WERI-Rb-1 (cell line): ENCODE measurements around the gene SLC25A51.

ENCODE experiments used
- DNase-seq: peaks from one replicate; pipeline ENCODE4 v3.0.0-alpha.2; 2020
- H3K27ac ChIP-seq: fragments of 250-450 bp; sonication (Bioruptor Pico); 2 replicates; pipeline ENCODE4 v1.5.1; 2020; ENCODE audit warnings: mild to moderate bottlenecking, moderate library complexity
- H3K27me3 ChIP-seq: fragments of 250-450 bp; sonication (Bioruptor Pico); 2 replicates; pipeline ENCODE4 v1.5.1; 2021; ENCODE audit warnings: mild to moderate bottlenecking, low read depth, moderate library complexity; ENCODE audit not compliant: insufficient read depth, severe bottlenecking
- H3K36me3 ChIP-seq: fragments of 250-450 bp; sonication (Bioruptor Pico); 2 replicates; pipeline ENCODE4 v1.5.1; 2020; ENCODE audit warnings: mild to moderate bottlenecking, moderate library complexity
- H3K4me3 ChIP-seq: 2 replicates; pipeline ENCODE4 v1.5.1; 2011; ENCODE audit warnings: low read depth, mild to moderate bottlenecking, control low read depth, low read length
- H3K9me3 ChIP-seq: fragments of 250-450 bp; sonication (Bioruptor Pico); 2 replicates; pipeline ENCODE4 v1.5.1; 2021; ENCODE audit warnings: mild to moderate bottlenecking, moderate library complexity; ENCODE audit not compliant: severe bottlenecking
- TF ChIP-seq, protein P1 (sequence below): IDR thresholded peaks from 2 replicates; pipeline ENCODE4 v1.5.1; 2011; ENCODE audit warnings: low read depth, mild to moderate bottlenecking, control low read depth, inconsistent platforms, low read length

Gene SLC25A51

DNA sequence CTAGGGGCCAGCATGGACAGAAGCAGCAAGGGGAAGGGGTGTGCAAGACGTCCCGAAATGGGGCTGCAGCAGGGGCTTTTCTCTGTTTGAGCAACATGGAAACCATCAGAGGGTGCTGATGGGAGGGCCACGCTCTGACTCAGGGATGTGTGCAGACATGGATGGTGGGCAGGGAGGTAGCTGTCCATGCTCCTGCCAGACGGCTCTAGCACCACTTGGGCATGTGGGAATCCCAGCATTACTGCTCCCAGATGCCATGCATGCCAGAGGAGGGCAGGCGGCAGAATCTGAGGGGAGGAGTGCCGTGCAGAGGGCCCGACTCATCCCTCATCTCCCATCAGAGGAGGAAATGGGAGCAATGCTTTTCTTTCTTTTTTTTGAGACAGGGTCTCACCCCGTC lies 45.6 kb upstream of the SLC25A51 start:
- no peaks in the 10 kb centered on the region for H3K27me3 ChIP-seq
- no peak overlapping the region for H3K27ac ChIP-seq
- no peak for DNase-seq
- peaks cover 93% of the 10 kb centered on the region for H3K36me3 ChIP-seq
- H3K9me3 ChIP-seq: no peaks in the 10 kb centered on the region
- no peak overlapping the region for H3K4me3 ChIP-seq
- TF ChIP-seq, protein P1, sequence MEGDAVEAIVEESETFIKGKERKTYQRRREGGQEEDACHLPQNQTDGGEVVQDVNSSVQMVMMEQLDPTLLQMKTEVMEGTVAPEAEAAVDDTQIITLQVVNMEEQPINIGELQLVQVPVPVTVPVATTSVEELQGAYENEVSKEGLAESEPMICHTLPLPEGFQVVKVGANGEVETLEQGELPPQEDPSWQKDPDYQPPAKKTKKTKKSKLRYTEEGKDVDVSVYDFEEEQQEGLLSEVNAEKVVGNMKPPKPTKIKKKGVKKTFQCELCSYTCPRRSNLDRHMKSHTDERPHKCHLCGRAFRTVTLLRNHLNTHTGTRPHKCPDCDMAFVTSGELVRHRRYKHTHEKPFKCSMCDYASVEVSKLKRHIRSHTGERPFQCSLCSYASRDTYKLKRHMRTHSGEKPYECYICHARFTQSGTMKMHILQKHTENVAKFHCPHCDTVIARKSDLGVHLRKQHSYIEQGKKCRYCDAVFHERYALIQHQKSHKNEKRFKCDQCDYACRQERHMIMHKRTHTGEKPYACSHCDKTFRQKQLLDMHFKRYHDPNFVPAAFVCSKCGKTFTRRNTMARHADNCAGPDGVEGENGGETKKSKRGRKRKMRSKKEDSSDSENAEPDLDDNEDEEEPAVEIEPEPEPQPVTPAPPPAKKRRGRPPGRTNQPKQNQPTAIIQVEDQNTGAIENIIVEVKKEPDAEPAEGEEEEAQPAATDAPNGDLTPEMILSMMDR: no peak

DNA sequence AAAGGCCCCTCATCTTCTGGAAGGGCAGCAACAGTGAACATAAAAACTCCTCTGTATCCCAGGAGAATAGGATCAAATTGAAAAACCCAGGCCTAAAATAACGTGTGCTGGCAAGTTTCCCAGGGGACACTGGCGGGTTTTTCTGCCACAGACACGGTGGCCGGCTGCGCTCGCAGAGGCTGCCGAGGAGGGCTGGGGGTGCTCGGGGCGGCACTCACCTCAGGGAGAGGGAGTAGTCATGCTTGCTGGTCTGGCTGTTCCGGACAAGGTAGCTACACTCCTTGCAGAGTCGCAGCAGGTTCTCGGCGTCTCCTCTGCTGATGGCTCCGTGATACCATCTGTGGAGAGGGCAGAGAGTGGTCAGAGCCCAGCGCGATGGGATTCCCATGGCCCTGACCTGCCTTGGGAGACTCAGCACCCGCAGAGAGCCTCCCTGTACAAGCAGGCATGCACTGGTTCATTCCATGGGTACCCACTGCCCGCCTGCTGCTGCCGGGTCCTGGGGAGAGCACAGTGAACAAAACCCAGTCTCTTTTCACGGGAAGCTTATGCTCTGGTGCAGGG lies 44.6 kb upstream of the SLC25A51 start:
- Histone ChIP-seq H3K9me3 (no peaks in the 10 kb centered on the region), H3K36me3 (peaks cover 85% of the 10 kb centered on the region), H3K4me3 (no peak overlapping the region), H3K27me3 (no peaks in the 10 kb centered on the region), H3K27ac (no peak overlapping the region)
- TF ChIP-seq, protein P1: no peak
- no peak for DNase-seq

DNA sequence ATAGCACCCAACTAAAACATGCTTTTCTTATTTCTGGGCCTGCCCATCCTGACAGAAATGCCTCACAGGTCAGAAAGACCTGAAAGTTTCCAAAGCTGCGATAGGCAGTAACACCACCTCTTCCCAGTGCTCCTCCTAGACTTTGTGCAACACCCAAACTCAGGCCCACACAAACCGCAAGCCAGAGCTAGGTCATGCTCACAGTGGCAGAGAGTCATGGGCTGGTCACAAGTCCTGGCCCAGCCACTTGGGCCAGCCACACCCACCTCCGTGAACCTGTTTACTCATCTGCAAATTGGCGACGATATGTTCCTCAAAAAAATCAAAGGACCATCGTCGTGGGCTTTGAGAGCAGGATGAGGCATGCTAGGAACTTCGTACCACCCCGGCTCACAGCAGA lies 44.0 kb upstream of the SLC25A51 start:
- DNase-seq: no peak
- Histone ChIP-seq H3K27me3 (no peaks in the 10 kb centered on the region), H3K4me3 (no peak overlapping the region), H3K27ac (no peak overlapping the region), H3K9me3 (no peaks in the 10 kb centered on the region), H3K36me3 (peaks cover 85% of the 10 kb centered on the region)
- TF ChIP-seq, protein P1: no peak

- Histone ChIP-seq H3K27me3 (no peaks in the 10 kb centered on the region), H3K4me3 (no peak overlapping the region), H3K27ac (no peak overlapping the region), H3K9me3 (no peaks in the 10 kb centered on the region), H3K36me3 (peaks cover 84% of the 10 kb centered on the region)
- TF ChIP-seq, protein P1: no peak
- DNase-seq: no peak
These were observed 43.5 kb upstream of the SLC25A51 start for GRCh38 chr9:37947471-37947870.

- no peak overlapping the region for H3K27ac ChIP-seq
- H3K9me3 ChIP-seq: no peaks in the 10 kb centered on the region
- TF ChIP-seq, protein P1: no peak
- no peak for DNase-seq
- no peak overlapping the region for H3K4me3 ChIP-seq
- H3K36me3 ChIP-seq: peaks cover 81% of the 10 kb centered on the region
- H3K27me3 ChIP-seq: no peaks in the 10 kb centered on the region
These were observed 43.0 kb upstream of the SLC25A51 start for GRCh38 chr9:37946971-37947370.

GRCh38 chr9:37946041-37946440 lies 42.1 kb upstream of the SLC25A51 start:
- H3K27me3 ChIP-seq: no peaks in the 10 kb centered on the region
- TF ChIP-seq, protein P1: no peak

More at GRCh38 chr9:37946041-37946440, 42.1 kb upstream of the SLC25A51 start:
- H3K4me3 ChIP-seq: no peak overlapping the region
- H3K9me3 ChIP-seq: no peaks in the 10 kb centered on the region
- no peak for DNase-seq
- H3K27ac ChIP-seq: no peak overlapping the region
- peaks cover 80% of the 10 kb centered on the region for H3K36me3 ChIP-seq
